ENCODE results near the gene DNAH17. TPM values are rescaled to one million over a fixed set of nuclear protein-coding genes. Genes with fewer than 3 reads are reported as not detected.
A peak's percentile ranks its signal among the peaks of the same experiment; 100 is the strongest.

Gene DNAH17
- total and polyA plus RNA-seq, 2 of the 8 experiments (the other 6 are each of a cell fraction or from before 2014, with no cell fraction given) = 0.14 to 0.67 TPM

GRCh38 chr17:78419970-78420815, 157.0 kb downstream of the DNAH17 start:
- Histone ChIP-seq H2AK5ac (ENCODE audit: low read depth, low read length) (no peak overlapping the region), H3K36me3 (ENCODE audit: control insufficient read depth in 2 of 4, insufficient read depth in 4 of 4, low read length in 3 of 4) (peaks cover 11 to 43% (median 28%) of the 10 kb centered on the region in 4 experiments; a peak in 7 of 8 replicates)
- POLR2A ChIA-PET (ENCODE audit: partially characterized antibody) = interaction anchor here (0.9 to 1.2 kb wide), 2 partner anchors 24 to 62 kb away, joined by 4 read pairs; no protein-coding TSS in a partner anchor
- no peak for TF ChIP-seq SP1 (IDR thresholded peaks at IDR 0.05; ENCODE audit: low read depth, low read length)
- no peak for TF ChIP-seq EZH2 (IDR thresholded peaks at IDR 0.05; ENCODE audit: low read depth, low read length, severe bottlenecking)
- no peak for TF ChIP-seq TBP (IDR thresholded peaks at IDR 0.05; ENCODE audit: low read depth, low read length)
- TF ChIP-seq SP4 (IDR thresholded peaks at IDR 0.05; ENCODE audit: low read length) = no peak
- no peak for TF ChIP-seq KDM4A (IDR thresholded peaks at IDR 0.05; ENCODE audit: low read depth, low read length, severe bottlenecking)
- TF ChIP-seq GTF2F1 (IDR thresholded peaks at IDR 0.05; ENCODE audit: borderline replicate concordance, low read depth, low read length) = no peak
- TF ChIP-seq SIN3A (conservative IDR thresholded peaks at IDR 0.05 in 1 of 2, IDR thresholded peaks at IDR 0.05 in 1 of 2; ENCODE audit: low read depth in 1 of 2, low read length in 2 of 2) = no peak
- TF ChIP-seq CBX5 (IDR thresholded peaks at IDR 0.05; ENCODE audit: low read depth, low read length) = no peak
- TF ChIP-seq KDM5A (IDR thresholded peaks at IDR 0.05; ENCODE audit: low read length) = no peak
- TF ChIP-seq ZNF274 (IDR thresholded peaks at IDR 0.05; ENCODE audit: borderline replicate concordance, extremely low read depth, low read length) = no peak
- no peak for TF ChIP-seq E2F6 (IDR thresholded peaks at IDR 0.05)

More at GRCh38 chr17:78419970-78420815, 157.0 kb downstream of the DNAH17 start:
- Histone ChIP-seq H3K23ac (ENCODE audit: insufficient read length) (no peak overlapping the region), H3K27me3 (replicated peaks in 1 of 4; ENCODE audit: control insufficient read depth in 3 of 4, extremely low read depth in 1 of 4, insufficient read depth in 3 of 4, low read length in 3 of 4) (no peaks in the 10 kb centered on the region), H3K79me2 (ENCODE audit: control insufficient read depth in 1 of 2, insufficient read depth in 2 of 2, low read length in 2 of 2) (peaks cover 0 to 17% of the 10 kb centered on the region in 2 experiments; a peak in 2 of 4 replicates), H2BK20ac (ENCODE audit: low read length) (no peak overlapping the region), H3K9ac (replicated peaks in 1 of 4; ENCODE audit: extremely low read depth in 1 of 4, low read depth in 3 of 4, low read length in 3 of 4) (no peak overlapping the region), H3K4me3 (ENCODE audit: extremely low read depth in 1 of 4, insufficient read depth in 2 of 4, low read depth in 3 of 4, low read length in 4 of 4) (no peak overlapping the region), H3K27ac (ENCODE audit: low read depth, low read length) (no peak overlapping the region), H2BK120ac (replicated peaks; ENCODE audit: low read depth, low read length) (no peak overlapping the region), H3K4me2 (ENCODE audit: insufficient read depth in 1 of 2, low read depth in 2 of 2, low read length in 2 of 2) (no peak overlapping the region), H3K4me1 (replicated peaks in 1 of 4; ENCODE audit: control insufficient read depth in 3 of 4, insufficient read depth in 4 of 4, low read length in 3 of 4) (peaks cover 0 to 7% (median 0%) of the 10 kb centered on the region in 4 experiments; a peak in 3 of 7 replicates), H3K18ac (ENCODE audit: extremely low read depth, low read length) (no peak overlapping the region), H2BK12ac (ENCODE audit: low read depth, low read length) (no peak overlapping the region), H3K14ac (ENCODE audit: insufficient read length) (no peak overlapping the region), H3K4ac (replicated peaks; ENCODE audit: insufficient read length, low read depth, low read length) (no peak overlapping the region), H2BK5ac (ENCODE audit: low read depth, low read length) (0 out of 2 replicates have a peak overlapping the region, but pooled peaks have one; percentile 39), H4K8ac (ENCODE audit: extremely low read depth, insufficient read depth, low read length) (peak overlapping the region; percentile 78; the same call in 1 of the 2 replicates), H3K56ac (replicated peaks; ENCODE audit: insufficient read length, low read depth, low read length) (no peak overlapping the region), H3K9me3 (ENCODE audit: insufficient read depth in 2 of 2, low read depth in 1 of 2, low read length in 1 of 2) (no peaks in the 10 kb centered on the region), H4K5ac (ENCODE audit: insufficient read length, low read depth, low read length) (no peak overlapping the region), H2BK15ac (ENCODE audit: low read length) (no peak overlapping the region), H4K91ac (replicated peaks; ENCODE audit: insufficient read length, low read length) (no peak overlapping the region), H3K79me1 (ENCODE audit: low read depth, low read length) (peaks cover 4% of the 10 kb centered on the region), H2AFZ (ENCODE audit: low read length) (no peak overlapping the region), H3K23me2 (ENCODE audit: low read depth, low read length) (no peaks in the 10 kb centered on the region; the same call in 1 of the 2 replicates), H4K20me1 (replicated peaks in 1 of 2; ENCODE audit: control insufficient read depth in 1 of 2, insufficient read depth in 2 of 2, low read length in 2 of 2) (peaks cover 10 to 11% of the 10 kb centered on the region in 2 experiments)
- FAIRE-seq (no peak), DNase-seq (ENCODE audit: low read depth in 1 of 2, low spot score in 2 of 2) (no peak)
- WGBS, 2 experiments (ENCODE audit: extremely low coverage in 1 of 2, insufficient coverage in 1 of 2, insufficient read length in 1 of 2, insufficient replicate concordance in 2 of 2, low coverage in 1 of 2, low lambda C conversion rate in 2 of 2, missing lambda C conversion rate in 1 of 2) = 84% methylated on average over 20 of the region's 22 CpGs; no CpG with 5 or more reads in 1 of the 2 experiments
- CTCF ChIA-PET (ENCODE audit: partially characterized antibody) = interaction anchor here (0.7 to 13.7 kb wide), 19 partner anchors 8 to 170 kb away, joined by 3 to 257 read pairs (median 4); partner anchors contain the start of gene SOCS3
